ACHN (cell line): ENCODE data around the gene ASPN.
"Not testable (repeated sequence)": the region's sequence is repeated elsewhere in the genome, so short reads cannot be mapped to it uniquely, and the experiment has no call there.

Source experiments
- DNase-seq: peaks from one replicate; pipeline ENCODE4 v3.0.0-alpha.2; 2015
- in situ Hi-C: cut with HindIII; loops from 2 replicates; pipeline ENCODE4 v1.10.0; 2017; ENCODE audit warnings: low sequenced_read_pairs, low pct_ligation_motif_present, low pct_unique_long_range_greater_than_20kb

ASPN gene

GRCh38 chr9:92432350-92432749, 50.0 kb downstream of the ASPN start:
- no peak for DNase-seq
- in situ Hi-C loops = no loop called here

- no peak for DNase-seq
- in situ Hi-C loops = no loop called here
These were observed 52.5 kb downstream of the ASPN start for GRCh38 chr9:92429836-92430235.

- no peak for DNase-seq
- in situ Hi-C loops = no loop called here
These were observed 55.7 kb downstream of the ASPN start for GRCh38 chr9:92426501-92427145.

- no peak for DNase-seq
- in situ Hi-C loops = no loop called here
These were observed 56.8 kb downstream of the ASPN start for GRCh38 chr9:92425474-92425873.

- in situ Hi-C loops = no loop called here
- DNase-seq = no peak
These were observed 58.0 kb downstream of the ASPN start, which contains the start of gene OMD for GRCh38 chr9:92424340-92424739. TSS of gene OMD (minus strand) at chr9:92424471. CDS start at chr9:92417558, 6,913 bp downstream.

GRCh38 chr9:92423612-92424011, 58.7 kb downstream of the ASPN start:
- in situ Hi-C loops = no loop called here
- no peak for DNase-seq

GRCh38 chr9:92422611-92423338, 59.5 kb downstream of the ASPN start:
- no peak for DNase-seq
- in situ Hi-C loops = no loop called here

- no peak for DNase-seq
- in situ Hi-C loops = no loop called here
These were observed 67.7 kb downstream of the ASPN start for GRCh38 chr9:92414566-92414965.

- DNase-seq, in situ Hi-C loops: not testable (repeated sequence)
These were observed 71.1 kb downstream of the ASPN start for GRCh38 chr9:92411157-92411556.

GRCh38 chr9:92408747-92409478, 73.4 kb downstream of the ASPN start:
- in situ Hi-C loops = no loop called here

GRCh38 chr9:92407818-92408217, 74.5 kb downstream of the ASPN start:
- in situ Hi-C loops = no loop called here
- DNase-seq = no peak

More at GRCh38 chr9:92408747-92409478, 73.4 kb downstream of the ASPN start:
- no peak for DNase-seq

- in situ Hi-C loops = no loop called here
- no peak for DNase-seq
These were observed 75.8 kb downstream of the ASPN start for GRCh38 chr9:92406477-92406876.
